DMS 273 treated with DMSO at 0.1 percent for 48 hours (cell line): ENCODE results near the gene CRIM1.

Source experiments
- DNase-seq: peaks from one replicate; lab custom pipeline; 2025; lab: John Stamatoyannopoulos, UW

The CRIM1 gene

DNA sequence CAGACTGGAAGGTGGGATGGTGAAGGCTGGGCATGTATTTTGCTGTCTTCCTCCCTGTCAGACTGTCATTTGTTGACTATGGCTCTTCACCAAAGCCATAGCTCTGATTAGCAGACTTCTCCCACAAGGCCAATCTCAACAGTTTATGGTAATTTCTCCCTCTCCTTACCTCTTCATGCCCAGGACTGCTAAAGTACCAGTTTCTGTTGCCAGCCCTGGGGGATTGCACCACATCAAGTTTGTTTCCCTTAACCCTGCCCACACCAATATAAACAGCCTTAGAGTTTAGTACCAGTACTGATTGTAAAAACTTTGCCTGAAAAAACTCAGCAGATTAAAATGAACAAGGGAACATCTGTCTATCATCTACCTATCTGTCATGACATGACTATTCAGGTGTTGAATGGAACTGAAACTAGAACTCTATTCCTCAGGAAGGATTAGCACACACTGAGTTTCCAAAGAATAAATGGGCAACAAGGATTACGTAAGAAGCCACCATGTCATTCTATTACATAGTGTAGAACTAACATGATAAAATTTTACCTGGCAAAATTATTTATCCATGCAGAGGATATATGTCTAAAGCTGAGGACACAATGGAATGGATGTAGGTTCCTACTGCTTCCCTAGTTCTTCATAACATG lies 228.7 kb downstream of the CRIM1 start:
- no peak for DNase-seq

DNA sequence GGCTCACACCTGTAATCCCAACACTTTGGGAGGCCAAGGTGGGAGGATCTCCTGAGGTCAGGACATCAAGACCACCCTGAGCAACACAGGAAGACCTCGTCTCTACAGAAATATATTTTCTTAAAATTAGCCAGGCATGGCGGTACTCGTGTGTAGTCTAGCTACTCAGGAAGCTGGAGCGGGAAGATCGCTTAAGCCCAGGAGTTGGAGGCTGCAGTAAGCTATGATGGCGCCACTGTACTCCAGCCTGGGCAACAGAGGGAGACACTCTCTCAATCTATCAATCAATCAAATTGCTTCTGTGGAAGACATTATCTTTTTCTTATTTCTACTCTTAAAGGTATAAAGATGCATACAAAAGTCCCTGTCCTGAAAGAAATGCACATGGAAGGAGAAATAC lies 231.1 kb downstream of the CRIM1 start:
- DNase-seq = no peak

DNA sequence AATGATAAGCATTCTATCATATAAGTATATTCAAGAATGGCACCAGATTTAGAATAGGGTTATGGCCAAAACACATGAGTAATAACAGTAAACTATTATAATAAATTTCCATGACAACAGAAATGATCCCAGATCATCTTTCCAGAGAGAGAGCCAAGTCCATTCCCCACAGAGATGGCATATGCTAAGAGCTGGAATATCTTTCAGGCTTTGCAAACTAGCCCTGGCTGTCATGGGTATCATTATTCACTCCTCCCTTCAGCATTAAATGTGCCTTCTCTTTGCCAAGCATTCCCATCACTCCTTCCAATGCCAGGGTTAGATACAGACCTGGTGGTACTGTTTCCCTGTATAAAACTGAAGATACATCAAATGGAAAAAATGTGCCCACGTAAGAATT lies 231.5 kb downstream of the CRIM1 start:
- no peak for DNase-seq

DNA sequence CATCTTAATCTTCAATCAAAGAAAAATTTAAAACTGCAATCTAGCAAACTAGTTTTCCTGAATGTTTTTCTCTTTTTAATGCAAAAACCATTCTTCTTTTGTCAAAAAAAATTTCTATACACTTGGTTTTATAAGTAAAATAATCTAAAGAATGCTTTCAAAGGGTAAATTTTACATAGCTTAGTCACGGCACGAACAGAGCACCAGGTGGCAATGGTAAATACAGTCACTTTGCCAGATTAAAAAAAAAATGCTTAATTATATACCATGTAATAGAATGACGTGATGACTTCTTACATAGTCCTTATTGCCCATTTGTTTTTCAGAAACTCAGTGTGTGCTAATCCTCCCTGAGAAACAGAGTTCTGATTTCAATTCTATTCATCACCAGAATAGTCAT lies 232.0 kb downstream of the CRIM1 start:
- DNase-seq = no peak

DNA sequence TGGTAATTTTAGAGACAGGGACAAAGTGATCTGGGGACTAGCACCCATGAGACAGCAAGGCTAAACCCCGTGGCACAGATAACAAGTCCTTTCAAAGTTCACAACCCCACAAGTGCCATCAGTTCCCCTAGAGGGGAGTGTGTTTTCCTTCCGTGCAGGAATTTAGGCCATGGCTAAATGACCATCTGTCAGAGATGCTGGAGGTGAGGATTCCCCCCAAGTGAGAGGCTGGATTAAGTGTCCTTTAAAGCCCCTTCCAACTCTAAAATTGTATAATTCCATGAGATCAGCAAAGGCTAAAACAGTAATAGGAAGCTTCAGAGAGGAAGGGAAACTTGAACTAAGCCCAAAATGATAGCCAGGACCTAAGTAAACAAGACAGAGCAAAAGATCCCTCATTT lies 233.7 kb downstream of the CRIM1 start:
- no peak for DNase-seq

DNA sequence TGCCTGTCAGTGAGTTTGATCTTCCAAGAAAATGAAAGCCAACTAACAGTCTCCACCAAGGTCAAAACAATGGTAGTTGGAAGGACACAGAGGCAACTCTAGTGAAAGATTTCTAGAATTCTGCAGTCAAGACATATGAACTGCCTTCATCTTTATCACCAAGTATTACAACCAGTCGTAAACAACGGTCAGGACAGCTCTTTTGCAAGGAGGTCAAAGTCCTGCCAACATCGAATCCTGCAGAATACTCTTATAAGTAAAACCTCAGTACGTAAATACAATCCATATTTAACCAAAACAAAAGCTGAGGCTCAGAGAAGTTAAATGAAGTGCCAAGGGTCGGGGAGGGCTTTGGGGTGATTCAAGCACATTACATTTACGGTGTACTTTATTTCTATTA lies 239.3 kb downstream of the CRIM1 start:
- DNase-seq = no peak

DNA sequence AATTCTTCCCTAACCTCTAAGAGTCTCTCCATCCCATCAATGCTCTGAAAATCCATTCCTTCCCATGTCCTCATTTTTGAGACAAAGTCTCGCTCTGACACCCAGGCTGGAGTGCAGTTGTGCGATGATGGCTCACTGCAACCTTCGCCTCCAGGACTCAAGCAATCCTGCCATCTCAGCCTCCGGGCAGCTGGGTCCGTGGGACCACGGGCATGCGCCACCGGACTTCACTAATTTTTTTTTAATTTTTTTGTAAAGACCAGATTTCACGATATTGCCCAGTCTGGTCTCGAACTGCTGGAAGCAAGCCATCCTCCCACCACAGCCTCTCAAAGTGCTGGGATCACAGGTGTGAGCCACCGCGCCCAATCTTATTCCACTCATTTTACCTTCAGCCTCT lies 240.8 kb downstream of the CRIM1 start:
- no peak for DNase-seq

DNA sequence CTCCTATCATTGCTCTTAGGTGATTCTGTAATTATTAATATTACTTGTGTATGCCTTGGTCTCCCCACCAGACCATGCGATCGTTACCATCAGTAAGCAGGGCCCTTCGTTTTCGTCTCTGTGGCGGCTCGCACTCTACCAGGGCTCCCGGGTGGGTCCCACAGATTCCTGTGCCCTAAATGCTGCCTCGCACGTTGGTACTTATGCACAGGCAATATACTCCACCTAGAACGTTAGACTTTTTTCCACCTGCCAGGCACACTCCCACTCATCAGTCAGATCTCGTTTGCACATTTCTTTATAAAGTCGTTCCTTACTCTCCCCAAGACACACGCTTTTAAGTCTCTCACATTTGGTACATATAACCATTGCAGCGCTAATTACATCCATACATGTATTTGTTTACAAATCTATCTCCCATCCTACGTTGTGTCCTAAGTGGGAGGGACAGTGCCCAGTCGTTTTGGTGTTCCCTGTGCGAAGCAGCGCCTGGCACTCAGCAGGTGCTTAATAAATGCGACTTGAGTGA lies 241.5 kb downstream of the CRIM1 start:
- no peak for DNase-seq

DNA sequence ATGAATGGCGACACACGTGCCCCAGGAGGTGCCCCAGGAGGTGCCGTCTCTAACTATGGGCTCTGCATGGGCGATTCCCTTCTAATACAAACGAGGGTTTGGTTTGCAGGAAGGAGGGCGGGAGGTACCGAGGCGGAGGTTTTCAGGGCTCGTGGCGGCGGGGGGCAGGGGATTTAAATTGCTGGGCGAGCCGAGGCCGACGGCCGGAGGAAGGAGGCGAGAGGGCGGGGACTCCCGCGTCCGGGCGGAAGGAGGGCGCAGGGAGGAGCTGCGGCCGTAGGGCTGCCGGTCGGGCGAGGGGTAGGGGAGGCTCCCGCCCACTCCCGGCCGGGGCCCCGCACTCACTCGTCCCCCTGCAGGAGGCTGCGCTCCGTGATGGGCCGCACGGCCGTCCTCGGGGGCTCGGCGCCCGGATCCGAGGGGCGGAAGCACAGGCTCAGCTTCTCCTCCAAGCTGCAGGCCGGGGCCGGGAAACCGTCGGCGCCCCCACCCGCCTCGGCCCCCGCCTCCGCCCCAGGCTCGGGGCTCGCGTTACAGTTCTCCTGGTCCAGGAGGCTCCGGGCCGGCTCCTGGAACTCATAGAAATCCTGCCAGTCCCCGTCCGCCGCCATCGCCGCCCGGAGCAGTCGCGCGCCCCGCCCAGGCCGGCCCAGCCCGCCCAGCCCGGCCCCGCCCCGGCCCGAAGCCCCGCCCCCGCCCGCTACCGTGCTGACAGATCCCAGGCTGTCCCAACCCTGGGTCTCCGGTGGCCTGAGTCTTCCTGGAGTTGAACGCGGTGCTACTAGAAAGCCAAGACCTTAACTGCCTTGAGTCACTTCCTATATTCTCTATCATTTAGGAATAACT lies 242.2 kb downstream of the CRIM1 start, which contains the start of gene FEZ2:
TSS of gene FEZ2 (minus strand) at position 637 of the 846 bp plus-strand sequence. CDS start at position 611, 26 bp downstream.
- DNase-seq = peak; percentile 33
